KBM-7 (cell line): ENCODE data around the gene PDZD4.

Experiments used
- DNase-seq: peaks from one replicate; pipeline ENCODE4 v3.0.0-alpha.2; 2015
- in situ Hi-C: fragments of 300-500 bp; cut with MboI; formaldehyde crosslinking; loops from 2 replicates; pipeline ENCODE4 v1.14.3; 2020; ENCODE audit warnings: low sequenced_read_pairs, low pct_unique_long_range_greater_than_20kb, mixed read lengths

PDZD4 gene

GRCh38 chrX:153868576-153869472, 38.5 kb upstream of the PDZD4 start:
- in situ Hi-C loops, result no loop called here

GRCh38 chrX:153867671-153868070, 37.3 kb upstream of the PDZD4 start:
- DNase-seq, result no peak
- in situ Hi-C loops, result no loop called here

More at GRCh38 chrX:153868576-153869472, 38.5 kb upstream of the PDZD4 start:
- no peak for DNase-seq

DNA sequence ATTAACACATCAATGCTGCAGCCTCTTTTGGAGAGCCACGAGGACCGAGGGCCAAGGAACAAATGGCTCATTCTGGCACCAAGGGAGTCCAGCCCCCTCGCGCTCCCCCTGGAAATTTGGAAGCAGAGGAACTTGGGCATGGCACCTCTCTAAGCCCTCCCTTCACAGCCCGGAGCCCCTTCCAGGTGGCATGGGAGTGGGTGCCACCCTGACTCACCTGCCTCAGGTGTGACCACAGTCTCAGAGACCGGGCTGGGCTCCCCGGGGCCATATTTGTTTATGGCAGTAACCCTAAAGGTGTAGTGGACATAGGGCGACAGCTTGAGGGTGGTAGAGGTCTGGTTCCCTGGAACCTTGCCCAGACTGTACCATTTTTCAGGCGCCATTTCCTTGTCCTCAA, 36.8 kb upstream of the PDZD4 start:
- in situ Hi-C loops, result no loop called here
- DNase-seq, result no peak

DNA sequence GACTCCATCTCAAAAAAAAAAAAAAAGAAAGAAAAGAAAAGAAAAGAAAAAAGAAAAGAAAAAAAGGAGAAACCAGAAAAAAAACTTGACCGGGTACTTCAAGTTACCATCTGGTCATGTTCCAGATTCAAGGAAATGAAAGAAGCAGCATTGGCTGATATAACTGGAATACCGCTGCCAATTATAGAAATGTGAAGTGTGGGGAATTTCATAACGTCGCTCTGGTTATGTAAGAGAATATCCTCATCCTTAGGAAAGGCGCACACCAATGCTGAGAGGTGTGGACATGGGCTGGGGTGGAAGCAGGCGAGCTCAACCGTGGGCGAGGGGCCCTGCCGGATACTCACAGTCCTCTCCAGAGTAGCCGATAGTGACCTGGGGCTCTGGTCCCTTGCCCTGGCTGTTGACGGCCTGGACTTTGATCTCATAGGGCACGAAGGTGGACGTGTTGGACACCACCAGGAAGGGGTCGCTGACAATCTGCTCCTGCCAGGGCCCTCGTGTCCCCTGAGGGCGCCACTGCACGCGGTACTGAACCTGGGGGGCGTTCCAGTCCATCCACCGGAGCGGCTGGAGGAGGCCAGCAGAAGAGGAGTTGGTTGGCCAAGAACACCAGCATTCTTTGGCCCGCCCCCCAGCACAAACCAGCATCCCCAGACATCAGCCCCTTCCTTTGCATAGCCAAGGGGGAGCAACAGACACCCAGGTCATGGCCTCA, 36.1 kb upstream of the PDZD4 start:
- in situ Hi-C loops, result no loop called here
- DNase-seq, result no peak

- in situ Hi-C loops, result no loop called here
- DNase-seq, result no peak
Observed at GRCh38 chrX:153865685-153866084, 35.3 kb upstream of the PDZD4 start.

- no peak for DNase-seq
- in situ Hi-C loops, result no loop called here
Observed at GRCh38 chrX:153865321-153865580, 34.9 kb upstream of the PDZD4 start.

DNA sequence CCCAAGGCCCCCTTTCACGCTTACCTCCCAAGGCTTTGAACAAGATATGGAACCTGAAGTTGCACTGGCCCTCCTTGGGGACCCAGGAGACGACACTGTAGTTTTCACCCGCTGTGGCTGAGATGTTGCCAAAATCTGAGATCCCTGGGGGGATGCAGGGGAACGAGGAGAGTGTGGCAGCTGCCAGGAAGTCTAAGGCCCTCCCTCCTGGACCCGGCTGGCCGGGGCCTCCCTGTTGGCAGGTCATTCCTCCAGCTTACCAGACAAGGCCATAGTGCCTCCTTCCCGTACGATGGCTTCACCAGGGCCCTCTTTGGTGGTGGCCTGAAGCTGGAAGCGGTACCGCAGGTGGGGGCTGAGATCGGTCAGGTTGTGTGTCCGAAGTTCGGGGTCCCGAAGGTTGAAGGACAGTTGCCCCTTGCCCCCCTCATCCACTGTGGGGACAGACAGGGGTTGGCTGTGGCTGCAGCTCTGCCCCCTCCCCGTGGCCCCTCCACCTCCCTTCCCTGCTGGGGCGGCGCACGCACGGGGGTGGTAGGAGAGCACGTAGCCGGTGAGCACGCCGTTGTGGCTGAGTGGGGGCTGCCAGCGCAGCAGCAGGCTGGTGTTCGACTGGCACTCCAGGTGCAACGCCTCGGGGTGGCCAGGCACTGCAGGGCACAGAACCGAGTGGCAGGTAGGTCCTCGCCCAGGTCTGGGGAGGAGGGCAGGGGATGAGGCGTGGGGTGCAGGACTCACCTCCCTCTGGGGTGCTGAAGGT, 34.4 kb upstream of the PDZD4 start:
- no peak for DNase-seq
- in situ Hi-C loops, result no loop called here

DNA sequence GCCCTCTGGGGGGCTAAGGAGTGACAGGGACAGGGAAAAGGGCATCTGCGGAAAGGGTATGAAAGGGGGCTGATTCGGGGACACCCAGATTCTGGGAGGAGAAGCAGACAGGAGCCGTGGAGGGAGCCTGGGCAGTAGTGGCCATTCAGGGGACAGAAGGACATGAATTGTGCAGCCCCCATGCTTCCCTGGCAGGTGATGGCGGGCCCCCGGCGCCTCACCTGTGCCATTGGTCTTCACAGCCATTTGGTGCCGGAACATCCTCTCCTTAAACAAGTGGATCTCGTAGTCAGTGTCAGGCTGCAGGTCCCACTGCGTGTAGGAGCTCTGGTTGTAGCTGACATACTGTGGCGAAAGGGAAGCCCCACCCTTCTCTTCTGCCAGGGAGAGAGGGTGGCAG, 33.8 kb upstream of the PDZD4 start:
- in situ Hi-C loops, result no loop called here
- no peak for DNase-seq

GRCh38 chrX:153863251-153863991, 33.1 kb upstream of the PDZD4 start:
- DNase-seq, result no peak
- in situ Hi-C loops, result no loop called here

GRCh38 chrX:153862369-153863250, 32.3 kb upstream of the PDZD4 start:
- no peak for DNase-seq

GRCh38 chrX:153861733-153862310, 31.5 kb upstream of the PDZD4 start:
- no peak for DNase-seq
- in situ Hi-C loops, result no loop called here

More at GRCh38 chrX:153862369-153863250, 32.3 kb upstream of the PDZD4 start:
- in situ Hi-C loops, result no loop called here

GRCh38 chrX:153861151-153861550, 30.8 kb upstream of the PDZD4 start:
- in situ Hi-C loops, result no loop called here
- no peak for DNase-seq

GRCh38 chrX:153857348-153857903, 27.1 kb upstream of the PDZD4 start:
- in situ Hi-C loops, result no loop called here
- peak; percentile 15 for DNase-seq

DNA sequence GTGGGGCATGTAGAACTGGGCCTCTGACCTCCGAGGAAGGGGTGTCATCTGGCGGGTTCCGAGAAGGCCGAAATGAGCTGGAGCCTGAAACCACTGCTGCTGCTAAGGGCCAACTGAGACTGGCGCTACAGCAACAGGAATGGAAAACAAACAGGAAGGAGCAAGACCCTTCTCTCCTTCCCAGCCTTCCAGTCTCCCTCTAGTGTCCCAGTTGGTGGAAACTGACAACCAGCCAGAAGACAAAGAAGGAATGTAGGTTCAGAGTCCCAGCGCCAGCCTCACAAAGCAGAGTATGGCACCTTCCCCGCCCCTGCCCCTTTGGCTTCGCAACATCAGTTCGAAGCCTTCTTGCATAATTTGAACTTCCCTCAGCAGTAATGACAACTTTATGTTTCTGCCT, 24.4 kb upstream of the PDZD4 start:
- DNase-seq, result no peak
- in situ Hi-C loops, result no loop called here

- in situ Hi-C loops, result no loop called here
- no peak for DNase-seq
Observed at GRCh38 chrX:153853902-153854267, 23.5 kb upstream of the PDZD4 start.

- no peak for DNase-seq
- in situ Hi-C loops, result no loop called here
Observed at GRCh38 chrX:153853180-153853901, 23.0 kb upstream of the PDZD4 start.

GRCh38 chrX:153851981-153852380, 21.6 kb upstream of the PDZD4 start:
- no peak for DNase-seq
- in situ Hi-C loops, result no loop called here
